Lung (tissue), 12 donors: ENCODE measurements around the gene CACNA1C. TPM values are rescaled to one million over a fixed set of nuclear protein-coding genes. Genes with fewer than 3 reads are reported as not detected.
A peak's percentile ranks its signal among the peaks of the same experiment; 100 is the strongest.

ENCODE experiments used
- ATAC-seq: fragments of 200-7000 bp; cut with Tn5 transposase; one replicate; pipeline ENCODE4 v1.9.1; 2020; ENCODE audit warnings: moderate number of reproducible peaks; ENCODE audit not compliant: insufficient read depth, low FRiP score
- DNase-seq, 3 donors: peaks; one replicate each; pipeline ENCODE4 v3.0.0-alpha.2; 2013 to 2017
- H3K27ac ChIP-seq, 2 donors: one replicate each; pipeline ENCODE4 v1.5.1; 2013; ENCODE audit warnings: mild to moderate bottlenecking in 2 of 2, moderate library complexity in 2 of 2, control low read depth in 1 of 2, inconsistent platforms in 1 of 2, low read depth in 1 of 2, low read length in 1 of 2
- H3K27me3 ChIP-seq, 3 donors: one replicate each; pipeline ENCODE4 v1.5.1; 2013; ENCODE audit warnings: low read length in 2 of 3; ENCODE audit not compliant: control insufficient read depth in 3 of 3, insufficient read depth in 3 of 3
- H3K36me3 ChIP-seq, 4 donors: one replicate each; pipeline ENCODE4 v1.5.1; 2013; ENCODE audit warnings: low read length in 4 of 4, mild to moderate bottlenecking in 1 of 4, moderate library complexity in 1 of 4; ENCODE audit not compliant: control insufficient read depth in 4 of 4, insufficient read depth in 4 of 4
- H3K4me1 ChIP-seq, 5 donors: one replicate each; pipeline ENCODE4 v1.5.1; 2013; ENCODE audit warnings: low read length in 5 of 5, mild to moderate bottlenecking in 2 of 5, moderate library complexity in 1 of 5; ENCODE audit not compliant: control insufficient read depth in 5 of 5, insufficient read depth in 5 of 5
- H3K4me3 ChIP-seq: one replicate; pipeline ENCODE4 v1.5.1; 2013; ENCODE audit warnings: mild to moderate bottlenecking, control low read depth, moderate library complexity
- H3K9ac ChIP-seq, 2 donors: one replicate each; pipeline ENCODE4 v1.5.1; 2013; ENCODE audit warnings: low read length in 2 of 2, control low read depth in 1 of 2; ENCODE audit not compliant: insufficient read depth in 1 of 2
- H3K9me3 ChIP-seq, 4 donors: one replicate each; pipeline ENCODE4 v1.5.1; 2013; ENCODE audit warnings: low read length in 3 of 4, mild to moderate bottlenecking in 1 of 4, moderate library complexity in 1 of 4; ENCODE audit not compliant: control insufficient read depth in 4 of 4, insufficient read depth in 3 of 4
- CTCF ChIP-seq: IDR thresholded peaks from 2 replicates; pipeline ENCODE4 v1.5.1; 2012; ENCODE audit warnings: mild to moderate bottlenecking; ENCODE audit errors: control extremely low read depth, extremely low read depth
- WGBS, 2 donors: extraction: QIAGEN DNeasy Blood & Tissue Kit; methylation state at CpG; one replicate each; pipeline ENCODE4 v1.1.7; 2013; 5-methylcytosine and 5-hydroxymethylcytosine counted together
- polyA plus RNA-seq, 2 donors: library from polyadenylated mRNA; stranded (reverse); fragments of 200-250 nt; gene quantifications; one replicate each; pipeline ENCODE4 v1.2.1, GENCODE V29; 2013
- total RNA-seq, 2 donors: library from RNA; depleted of rRNA in 1 of 2; stranded (reverse); fragments of >200 nt in 1 of 2; gene quantifications; one replicate each; pipeline ENCODE4 v1.2.1, GENCODE V29; 2014 to 2021
- donor health status: control.
- donor health status: control.
- donor health status: Bipolar disorder and iron deficiency.
- donor health status: healthy.
- donor health status: DM: yes; HTN: yes; CAD: no.

CACNA1C gene
- total and polyA plus RNA-seq, 4 donors = 3.2 to 17.5 (median 7.5) TPM

- Histone ChIP-seq H3K9me3 (no peaks in the 10 kb centered on the region), H3K4me3 (no peak overlapping the region), H3K27ac (peak overlapping the region in 1 of 2 donors; percentile 34), H3K9ac (no peak overlapping the region), H3K36me3 (no peaks in the 10 kb centered on the region), H3K4me1 (peaks cover 0 to 25% (median 0%) of the 10 kb centered on the region in 5 donors), H3K27me3 (no peaks in the 10 kb centered on the region)
- DNase-seq (no peak), ATAC-seq (no peak)
- TF ChIP-seq CTCF = no peak
- 69 to 87% methylated on average over 18 of the region's 18 CpGs for WGBS, 2 donors
Measured at GRCh38 chr12:2268471-2269286, 215.9 kb downstream of the CACNA1C start.

GRCh38 chr12:2270846-2271245 is 218.1 kb downstream of the CACNA1C start:
- TF ChIP-seq CTCF = no peak
- Histone ChIP-seq H3K36me3 (no peaks in the 10 kb centered on the region), H3K9ac (no peak overlapping the region), H3K4me3 (no peak overlapping the region), H3K4me1 (peaks cover 0 to 14% (median 0%) of the 10 kb centered on the region in 5 donors), H3K27ac (no peak overlapping the region), H3K9me3 (no peaks in the 10 kb centered on the region), H3K27me3 (no peaks in the 10 kb centered on the region)
- WGBS, 2 donors = 88% methylated on average over 6 of the region's 6 CpGs
- ATAC-seq (no peak), DNase-seq (no peak)

DNA sequence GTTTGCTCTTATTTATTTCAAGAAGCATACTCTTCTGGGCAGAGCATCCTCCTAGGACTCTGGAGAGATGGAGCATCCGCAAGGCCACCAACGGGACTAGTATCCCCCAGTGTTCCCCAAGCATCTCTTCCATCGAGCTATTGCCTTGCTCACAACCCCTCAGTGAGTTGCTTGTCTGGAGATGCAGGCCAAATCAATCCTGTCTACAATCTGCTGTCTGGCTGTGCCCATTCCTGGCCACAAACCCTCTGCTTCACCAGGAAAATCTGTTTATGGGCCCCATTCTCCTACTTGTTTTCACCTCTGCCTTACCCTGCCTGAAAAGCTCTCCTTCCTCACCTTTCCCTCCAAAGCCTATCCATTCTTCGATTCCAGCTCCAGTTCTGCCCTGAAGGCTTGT is 219.2 kb downstream of the CACNA1C start:
- no peak overlapping the region for H3K27ac ChIP-seq
- WGBS, 2 donors = 85 to 90% methylated on average over 4 of the region's 4 CpGs

More for the DNA sequence above, 219.2 kb downstream of the CACNA1C start:
- Histone ChIP-seq H3K4me3 (no peak overlapping the region), H3K36me3 (no peaks in the 10 kb centered on the region), H3K9me3 (no peaks in the 10 kb centered on the region), H3K9ac (no peak overlapping the region), H3K27me3 (no peaks in the 10 kb centered on the region), H3K4me1 (peaks cover 0 to 20% (median 0%) of the 10 kb centered on the region in 5 donors)
- TF ChIP-seq CTCF = no peak
- ATAC-seq = no peak
- DNase-seq = no peak
